ENCODE data around the gene TPSB2.

Gene TPSB2

GRCh38 chr16:1180549-1181403 is 49.2 kb downstream of the TPSB2 start:
- TF ChIP-seq ZNF70 (CRISPR knock-in tag; IDR thresholded peaks at IDR 0.05), result no peak
- TF ChIP-seq ARNTL (CRISPR knock-in tag; IDR thresholded peaks at IDR 0.05; ENCODE audit: borderline replicate concordance, low read depth), result no peak
- TF ChIP-seq, protein P1, sequence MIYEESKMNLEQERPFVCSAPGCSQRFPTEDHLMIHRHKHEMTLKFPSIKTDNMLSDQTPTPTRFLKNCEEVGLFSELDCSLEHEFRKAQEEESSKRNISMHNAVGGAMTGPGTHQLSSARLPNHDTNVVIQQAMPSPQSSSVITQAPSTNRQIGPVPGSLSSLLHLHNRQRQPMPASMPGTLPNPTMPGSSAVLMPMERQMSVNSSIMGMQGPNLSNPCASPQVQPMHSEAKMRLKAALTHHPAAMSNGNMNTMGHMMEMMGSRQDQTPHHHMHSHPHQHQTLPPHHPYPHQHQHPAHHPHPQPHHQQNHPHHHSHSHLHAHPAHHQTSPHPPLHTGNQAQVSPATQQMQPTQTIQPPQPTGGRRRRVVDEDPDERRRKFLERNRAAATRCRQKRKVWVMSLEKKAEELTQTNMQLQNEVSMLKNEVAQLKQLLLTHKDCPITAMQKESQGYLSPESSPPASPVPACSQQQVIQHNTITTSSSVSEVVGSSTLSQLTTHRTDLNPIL (CRISPR knock-in tag; IDR thresholded peaks at IDR 0.05; ENCODE audit: low read depth), result no peak
- TF ChIP-seq OSR1 (CRISPR knock-in tag; IDR thresholded peaks at IDR 0.05), result no peak
- TF ChIP-seq ZFP3 (CRISPR knock-in tag; IDR thresholded peaks at IDR 0.05), result no peak
- TF ChIP-seq TSHZ2 (CRISPR knock-in tag; IDR thresholded peaks at IDR 0.05), result no peak
- TF ChIP-seq ZNF565 (CRISPR knock-in tag; conservative IDR thresholded peaks at IDR 0.05; ENCODE audit: low read depth), result no peak
- no peak for ATAC-seq

All from SK-N-SH treated with all-trans-retinoic acid at 6 μM for 48 hours (cell line).